SW 1271 (cell line): ENCODE measurements around the gene TRIM50.
"Not testable (repeated sequence)": the region's sequence is repeated elsewhere in the genome, so short reads cannot be mapped to it uniquely, and the experiment has no call there.

Experiments
- DNase-seq, 2 experiments: peaks; one replicate each; lab custom pipeline; 2025; lab: John Stamatoyannopoulos, UW

TRIM50 gene

DNA sequence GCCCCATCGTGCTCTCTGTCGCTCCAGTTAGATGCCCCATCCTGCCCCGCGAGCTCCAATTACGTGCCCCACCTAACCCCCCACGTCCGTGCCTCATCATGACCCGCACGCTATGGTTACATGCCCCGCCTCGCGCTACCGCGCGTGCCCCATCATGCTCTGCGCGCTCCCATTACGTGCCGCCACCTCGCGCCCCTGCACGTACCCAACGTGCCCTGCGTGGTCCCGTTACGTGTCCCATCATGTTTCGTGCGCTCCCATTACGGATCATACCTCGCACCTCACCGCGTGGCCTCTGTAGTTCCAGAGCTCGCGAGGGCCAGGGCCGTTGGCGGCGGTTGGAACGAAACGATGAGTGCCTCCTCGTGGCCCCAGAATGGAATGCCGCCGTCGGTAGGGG is at the start of gene TRIM50, which contains the start of gene FKBP6:
TSS of gene TRIM50 (minus strand) at position 161 of the 400 bp plus-strand sequence. CDS start 3,295 bp downstream, outside the sequence.
TSS of gene FKBP6 (plus strand) at position 240 of the 400 bp plus-strand sequence. CDS start 268 bp downstream, outside the sequence.
- not testable (repeated sequence) for DNase-seq

GRCh38 chr7:73376671-73377412 is 49.0 kb upstream of the TRIM50 start:
- DNase-seq = no peak

- DNase-seq = not testable (repeated sequence)
Measured at GRCh38 chr7:73376262-73376661, 48.4 kb upstream of the TRIM50 start.

GRCh38 chr7:73373741-73374140 is 45.9 kb upstream of the TRIM50 start:
- no peak for DNase-seq

GRCh38 chr7:73369622-73370021 is 41.7 kb upstream of the TRIM50 start:
- no peak for DNase-seq

DNA sequence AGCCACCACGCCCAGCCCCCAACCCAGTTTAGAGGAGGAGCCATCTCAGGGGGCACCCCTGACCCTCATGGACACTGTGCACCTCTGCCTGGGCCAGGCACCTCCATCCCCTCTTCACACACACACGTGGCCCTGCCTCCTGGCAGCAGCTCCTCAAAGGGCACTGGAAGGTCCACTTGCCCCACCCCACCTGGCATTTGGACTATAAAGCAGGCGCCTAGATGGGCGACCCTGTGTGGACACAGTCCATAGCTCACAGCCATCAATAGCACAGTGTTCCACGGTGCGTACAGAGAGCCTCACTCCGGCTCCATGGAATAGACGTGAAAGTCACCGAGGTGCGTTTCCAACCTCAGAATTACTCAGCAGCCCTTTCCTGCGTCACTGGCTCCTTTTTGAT is 41.1 kb upstream of the TRIM50 start:
- DNase-seq = no peak

DNA sequence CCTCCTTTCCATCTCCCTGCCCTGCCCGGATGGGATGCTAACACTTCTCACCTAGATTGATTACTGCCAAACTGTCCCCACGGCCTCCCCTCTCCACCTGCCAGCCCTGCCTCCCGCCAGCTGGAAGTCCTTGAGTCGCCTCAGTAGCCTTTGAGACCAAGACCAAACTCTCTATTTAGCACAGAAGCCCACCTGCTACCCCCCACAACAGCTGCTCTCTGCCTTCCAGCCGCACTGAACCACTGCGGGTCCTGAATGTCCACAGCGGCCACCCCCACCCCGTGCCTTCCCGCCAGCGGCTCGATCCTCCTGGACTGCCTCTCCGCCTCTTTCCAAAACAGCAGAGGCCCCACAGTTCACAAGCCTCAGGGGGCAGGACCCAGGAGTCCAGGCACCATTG is 39.1 kb upstream of the TRIM50 start:
- no peak for DNase-seq

- no peak for DNase-seq
Measured at GRCh38 chr7:73366127-73366526, 38.2 kb upstream of the TRIM50 start.

DNA sequence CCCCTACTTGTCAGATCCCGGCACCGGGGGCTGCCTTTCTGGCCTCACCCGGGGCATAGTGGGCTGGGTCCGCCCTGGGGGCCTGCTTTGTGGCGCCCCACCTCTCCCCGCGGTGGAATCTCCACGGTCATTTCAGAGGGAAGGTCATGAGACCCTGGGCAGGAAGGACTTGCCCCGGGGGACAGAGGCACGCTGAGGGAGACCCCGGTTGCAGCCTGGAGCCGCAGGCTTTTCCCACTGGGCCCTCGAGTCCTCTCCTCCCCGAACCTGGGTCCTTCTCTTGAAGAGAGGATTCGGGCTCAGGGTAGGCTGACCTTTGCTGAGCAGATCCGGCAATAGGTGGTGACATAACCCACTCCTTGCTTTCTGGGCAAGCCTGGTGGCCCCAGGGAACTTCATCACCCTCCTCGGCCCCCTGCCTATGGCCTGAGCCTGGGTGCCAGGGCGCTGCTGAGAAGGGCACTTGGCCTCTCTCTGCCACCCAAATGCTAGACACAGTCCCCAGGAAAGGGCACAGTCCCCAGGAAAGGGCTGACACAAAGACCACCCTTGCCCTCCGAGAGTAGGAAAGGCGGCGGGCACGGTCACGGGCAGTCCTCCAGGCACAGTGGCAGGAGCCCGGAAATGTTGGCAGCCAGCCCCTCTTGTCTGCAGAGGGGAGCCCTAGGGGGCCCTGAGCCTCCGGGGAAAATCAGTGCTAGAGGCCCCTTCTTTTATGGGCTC is 36.3 kb upstream of the TRIM50 start:
- no peak for DNase-seq

DNA sequence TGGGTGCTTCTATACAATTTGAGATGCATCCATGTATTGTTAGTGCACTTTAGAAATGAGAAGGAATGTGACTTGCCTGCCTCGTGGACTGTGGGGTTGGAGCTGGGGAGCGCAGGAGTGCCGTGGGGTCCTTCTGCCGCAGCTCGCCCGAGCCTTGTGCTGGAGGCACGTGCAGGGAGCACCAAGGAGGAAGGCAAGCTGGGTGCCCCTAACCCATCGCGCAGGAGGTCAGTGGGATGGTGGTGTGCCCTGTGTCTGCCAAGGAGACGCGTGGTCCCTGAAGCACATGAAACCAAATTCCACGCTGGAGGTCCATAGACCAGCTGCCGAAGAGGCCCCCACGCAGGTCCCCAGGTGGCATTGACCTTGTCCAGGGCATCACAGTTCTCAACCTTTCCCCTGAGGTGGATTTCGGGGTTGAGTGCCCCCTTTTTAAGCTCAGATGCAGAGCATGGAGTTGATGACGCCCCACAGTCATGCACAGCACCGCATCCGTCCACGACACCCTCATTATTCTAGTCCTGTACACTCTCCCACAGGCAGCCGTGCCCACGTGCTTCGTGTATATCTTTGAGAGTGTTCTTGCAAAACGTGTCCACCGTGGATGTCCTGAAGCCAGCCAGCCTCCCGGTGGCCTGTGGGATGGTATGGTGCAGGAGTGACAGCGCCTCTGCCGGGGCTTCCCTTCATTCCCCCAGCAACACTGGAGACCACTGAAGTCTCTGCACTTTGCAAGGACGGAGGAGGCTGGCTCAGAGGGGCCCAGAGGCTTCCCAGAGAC is 35.5 kb upstream of the TRIM50 start:
- no peak for DNase-seq

- not testable (repeated sequence) for DNase-seq
Measured at GRCh38 chr7:73360590-73360989, 32.7 kb upstream of the TRIM50 start.

DNA sequence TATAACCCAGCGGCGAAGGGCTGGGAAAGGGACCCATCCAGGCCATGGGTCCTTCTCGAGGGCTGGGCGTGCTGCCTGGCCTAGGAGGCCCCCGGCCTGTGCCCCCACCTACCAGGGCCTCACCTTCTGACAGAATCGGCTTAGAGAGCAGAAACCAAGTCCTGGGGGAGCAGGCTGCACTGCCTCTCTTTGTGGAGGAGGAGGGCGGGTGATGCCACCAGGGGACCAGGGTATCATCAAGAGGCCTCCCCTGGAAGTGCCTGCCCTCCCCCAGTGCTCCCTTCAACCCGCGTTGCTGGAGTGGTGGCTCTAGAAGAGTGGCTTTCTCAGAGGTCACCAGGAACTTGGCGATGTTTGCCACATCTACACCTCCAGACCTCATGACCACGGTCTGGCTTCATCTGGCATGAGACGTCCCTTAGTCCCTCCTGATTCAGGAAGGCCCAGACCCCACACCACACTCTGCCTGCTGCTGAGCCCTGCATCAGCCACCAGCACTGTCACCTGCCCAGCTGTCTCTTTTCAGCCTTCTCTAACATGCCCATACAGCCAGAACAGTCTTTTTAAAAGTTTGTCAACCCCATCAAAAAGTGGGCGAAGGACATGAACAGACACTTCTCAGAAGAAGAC is 32.0 kb upstream of the TRIM50 start:
- DNase-seq = no peak

DNA sequence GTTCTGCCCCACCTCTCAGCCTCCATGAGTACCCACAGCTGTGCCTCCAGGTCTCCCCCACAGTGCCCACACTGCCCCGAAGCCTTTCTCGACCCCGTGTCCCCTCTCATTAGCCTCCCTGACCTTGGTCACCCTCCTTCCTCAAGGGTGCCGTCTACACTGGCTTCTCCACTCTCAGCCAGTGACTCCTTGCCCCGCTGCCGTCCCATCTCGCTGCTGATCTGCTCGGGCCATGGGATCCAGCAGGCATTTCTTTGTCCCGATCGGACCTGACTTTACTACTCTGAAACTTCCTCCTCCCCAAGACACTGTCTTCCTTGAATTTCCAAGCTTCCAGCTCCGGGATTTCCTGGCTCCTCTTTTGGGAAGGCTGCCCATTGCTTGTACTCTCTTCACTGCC is 31.4 kb upstream of the TRIM50 start:
- DNase-seq = no peak

DNA sequence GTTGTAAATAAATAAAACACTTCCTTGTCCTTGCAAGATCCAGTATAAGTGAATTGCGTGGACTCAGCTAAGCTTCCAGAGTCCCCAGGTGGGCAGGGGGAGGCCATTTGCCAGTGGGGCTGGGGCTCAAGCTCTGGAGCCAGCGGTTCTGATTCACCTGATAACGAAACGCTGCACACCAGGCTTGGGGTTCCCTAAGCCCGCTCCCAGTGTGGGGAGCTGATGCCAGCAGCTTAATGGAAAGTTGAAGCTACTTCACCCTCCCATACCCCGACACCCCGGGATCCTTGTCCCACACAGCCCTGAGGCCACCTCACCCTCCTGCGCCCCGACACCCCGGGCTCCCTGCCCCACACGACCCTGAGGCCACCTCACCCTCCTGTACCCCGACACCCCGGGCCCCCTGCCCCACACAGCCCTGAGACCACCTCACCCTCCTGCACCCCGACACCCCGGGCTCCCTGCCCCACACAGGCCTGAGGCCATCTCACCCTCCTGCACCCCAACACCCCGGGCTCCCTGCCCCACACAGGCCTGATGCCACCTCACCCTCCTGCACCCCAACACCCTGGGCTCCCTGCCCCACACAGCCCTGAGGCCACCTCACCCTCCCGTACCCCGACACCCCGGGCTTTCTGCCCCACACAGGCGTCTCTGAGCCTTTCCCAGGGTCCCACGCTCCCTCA is 30.9 kb upstream of the TRIM50 start:
- DNase-seq = no peak

GRCh38 chr7:73356159-73356558 is 28.3 kb upstream of the TRIM50 start:
- DNase-seq = no peak

- DNase-seq = no peak
Measured at GRCh38 chr7:73354821-73355220, 26.9 kb upstream of the TRIM50 start.

- DNase-seq = no peak
Measured at GRCh38 chr7:73354196-73354595, 26.3 kb upstream of the TRIM50 start.

DNA sequence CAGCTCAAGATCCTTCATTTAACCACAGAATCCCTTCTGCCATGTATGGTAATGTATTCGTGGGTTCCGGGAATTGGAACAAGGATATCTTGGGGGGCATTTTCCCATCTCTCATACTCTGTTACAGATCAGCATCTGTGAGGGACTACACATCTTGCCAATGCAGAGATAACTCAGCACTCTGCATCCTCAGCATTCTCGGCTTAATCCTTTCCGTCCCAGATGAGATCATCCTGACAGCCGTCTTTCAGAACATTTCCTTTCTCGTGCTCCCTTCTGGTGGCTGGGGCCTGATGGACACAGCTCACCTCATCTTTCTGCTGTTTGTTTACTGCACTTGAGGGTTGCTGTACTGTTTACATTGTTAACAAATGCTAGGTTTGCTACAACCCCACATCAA is 25.4 kb upstream of the TRIM50 start:
- no peak for DNase-seq

- no peak for DNase-seq
Measured at GRCh38 chr7:73352784-73353183, 24.9 kb upstream of the TRIM50 start.

DNA sequence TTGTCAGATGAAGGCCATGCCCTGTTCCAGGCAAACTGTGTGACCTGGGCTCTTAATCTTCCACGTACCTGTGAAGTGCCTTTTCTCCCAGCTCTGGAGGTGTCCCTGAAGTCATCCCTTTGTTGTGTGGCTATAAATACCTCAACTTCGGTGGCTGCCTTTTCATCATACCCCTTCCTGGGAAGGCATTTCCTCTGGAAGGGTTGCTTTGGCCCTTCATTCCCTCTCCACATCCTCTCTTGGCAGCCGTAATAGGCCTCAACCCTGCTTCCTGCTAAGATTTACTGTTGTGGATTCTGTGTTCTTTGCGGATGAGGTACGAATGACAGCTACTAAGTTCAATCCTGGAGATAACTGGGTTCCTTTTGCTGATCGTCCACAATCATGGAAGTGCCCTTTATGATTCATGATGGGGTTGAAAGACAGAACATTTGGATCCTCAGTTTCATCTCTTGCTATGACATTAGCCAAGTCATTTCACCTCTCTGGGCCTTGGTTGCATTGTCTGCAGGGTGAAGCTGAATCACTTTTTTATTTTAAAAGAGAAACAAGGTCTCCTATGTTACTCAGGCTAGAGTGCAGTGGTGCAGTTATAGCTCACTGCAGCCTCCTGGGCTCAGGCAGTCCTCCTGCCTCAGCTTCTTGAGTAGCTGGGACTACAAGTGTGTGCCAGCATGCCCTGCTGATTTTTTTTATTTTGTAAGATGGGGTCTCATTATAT is 23.7 kb upstream of the TRIM50 start:
- no peak for DNase-seq
